HG03280 (cell line): Measurements from ENCODE around the gene CREB3L2.

Experiments used
- ATAC-seq: cut with Tn5 transposase; IDR thresholded peaks from one replicate; pipeline ENCODE4 v1.9.1; 2021; ENCODE audit warnings: mild to moderate bottlenecking, moderate library complexity; ENCODE audit not compliant: unreplicated experiment

The CREB3L2 gene

GRCh38 chr7:137878333-137878961, 123.4 kb downstream of the CREB3L2 start:
- ATAC-seq, result no peak

GRCh38 chr7:137877027-137877675, 124.7 kb downstream of the CREB3L2 start:
- ATAC-seq, result no peak

GRCh38 chr7:137875746-137876145, 126.1 kb downstream of the CREB3L2 start:
- no peak for ATAC-seq

DNA sequence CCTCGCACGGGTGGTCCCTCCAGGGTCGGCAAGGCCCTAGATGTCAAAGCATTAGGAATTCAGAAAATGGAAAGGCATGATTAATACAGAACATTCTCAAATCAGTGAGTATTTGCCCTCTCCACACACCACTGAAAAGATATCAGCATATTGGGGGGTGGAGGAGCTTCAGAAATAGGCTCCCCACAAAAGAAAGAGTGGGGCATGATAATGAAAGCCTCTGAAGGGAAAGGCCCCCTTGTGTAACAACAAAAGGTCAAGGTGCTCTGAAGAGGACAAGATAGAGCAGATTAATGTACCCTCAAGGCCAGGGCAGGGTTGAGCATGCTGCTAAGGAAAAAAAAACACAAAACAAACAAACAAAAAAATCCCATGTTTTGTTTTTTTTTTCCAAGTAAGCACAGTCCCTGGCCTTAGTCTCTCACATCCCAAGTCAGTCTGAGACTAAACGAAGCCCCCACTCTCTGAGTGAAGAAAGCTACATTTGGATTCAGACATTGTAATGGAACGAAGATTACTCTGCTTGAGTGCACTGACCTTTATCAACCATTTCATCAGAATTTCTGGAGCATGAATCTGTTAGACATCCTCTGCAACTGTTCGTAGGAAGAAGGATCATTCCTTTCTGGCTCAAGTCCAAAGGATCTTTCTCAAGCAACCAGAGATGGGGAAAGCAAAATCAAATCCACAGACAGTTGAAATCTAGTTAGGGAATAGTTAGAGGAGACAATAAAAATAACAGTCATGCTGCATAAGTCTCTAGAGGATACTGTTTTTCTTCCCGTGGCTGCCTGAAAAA, 127.7 kb downstream of the CREB3L2 start:
- no peak for ATAC-seq

- no peak for ATAC-seq
These were observed 128.4 kb downstream of the CREB3L2 start for GRCh38 chr7:137873524-137873923.

DNA sequence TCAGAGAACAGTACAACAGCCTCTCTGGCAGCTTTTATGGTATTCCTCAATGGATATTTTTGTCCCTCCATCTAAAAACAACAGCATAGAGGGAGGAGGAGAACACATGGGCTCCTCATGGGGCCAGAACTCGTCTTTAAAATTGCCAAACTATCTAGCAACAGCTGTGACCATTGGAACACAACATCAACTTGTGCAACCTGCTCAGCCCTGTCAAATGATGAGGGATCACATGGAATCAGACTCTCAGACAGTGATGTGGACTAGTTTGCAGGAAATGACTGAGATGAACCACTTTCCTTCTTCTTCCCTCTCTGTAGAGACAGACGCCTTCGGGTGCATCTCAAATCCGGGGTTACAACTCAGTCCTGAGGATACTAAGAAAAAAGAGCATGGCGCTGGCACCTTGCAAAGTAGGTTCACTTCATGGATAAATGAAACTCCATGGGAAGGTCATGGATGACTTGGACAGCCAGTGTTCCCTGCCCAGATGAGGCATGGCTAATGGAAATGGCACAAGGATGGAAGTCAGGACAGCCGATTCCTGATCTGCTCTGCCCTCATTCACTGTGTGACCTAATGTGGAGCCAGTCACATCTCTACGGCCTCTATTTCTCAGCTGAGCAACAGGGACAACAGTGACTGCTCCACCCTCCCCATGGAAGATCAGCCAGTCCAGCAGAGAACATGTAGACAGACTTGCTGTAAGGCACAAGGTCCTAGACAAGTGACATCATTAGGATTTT, 130.5 kb downstream of the CREB3L2 start:
- no peak for ATAC-seq

DNA sequence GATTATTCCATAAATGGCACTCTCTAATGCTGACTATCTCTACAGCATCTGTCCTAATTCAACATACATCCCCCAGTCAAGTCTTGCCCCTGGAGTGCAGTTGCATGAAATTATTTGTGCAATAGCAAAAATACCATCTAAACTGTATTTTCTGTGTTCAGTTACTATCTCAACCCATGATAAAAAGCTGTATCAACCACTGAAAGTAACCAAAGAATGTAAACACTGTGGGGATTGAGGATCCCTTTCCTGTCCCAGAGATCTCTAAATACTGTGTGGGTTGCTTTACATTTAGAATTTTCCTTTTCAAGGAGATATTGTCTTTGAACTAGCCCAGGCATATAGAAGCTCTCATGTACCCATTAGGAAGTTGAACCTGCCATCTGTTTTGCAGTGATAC, 131.2 kb downstream of the CREB3L2 start:
- ATAC-seq, result no peak

- ATAC-seq, result no peak
These were observed 131.8 kb downstream of the CREB3L2 start for GRCh38 chr7:137870078-137870477.

DNA sequence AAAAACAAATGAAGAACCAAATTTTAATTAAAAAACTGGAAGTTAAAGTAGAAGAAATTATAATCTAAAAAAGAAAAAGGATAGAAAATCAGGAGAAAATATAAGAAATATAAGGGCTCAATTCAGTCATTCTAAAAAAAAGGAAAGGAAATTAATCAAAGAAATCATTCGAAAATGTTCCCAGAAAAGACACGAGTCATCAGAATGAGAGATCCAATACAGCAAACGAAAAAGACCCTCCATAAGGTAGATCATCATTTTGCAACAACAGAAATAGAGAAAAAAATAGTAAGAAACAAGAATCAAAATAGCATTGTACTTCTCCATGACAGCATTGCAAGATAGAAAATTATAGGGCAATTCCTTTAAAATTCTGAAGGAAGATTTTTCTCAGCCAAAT, 132.6 kb downstream of the CREB3L2 start:
- ATAC-seq, result no peak

GRCh38 chr7:137867289-137867688, 134.6 kb downstream of the CREB3L2 start:
- ATAC-seq, result no peak

GRCh38 chr7:137865764-137866163, 136.1 kb downstream of the CREB3L2 start:
- ATAC-seq, result no peak

DNA sequence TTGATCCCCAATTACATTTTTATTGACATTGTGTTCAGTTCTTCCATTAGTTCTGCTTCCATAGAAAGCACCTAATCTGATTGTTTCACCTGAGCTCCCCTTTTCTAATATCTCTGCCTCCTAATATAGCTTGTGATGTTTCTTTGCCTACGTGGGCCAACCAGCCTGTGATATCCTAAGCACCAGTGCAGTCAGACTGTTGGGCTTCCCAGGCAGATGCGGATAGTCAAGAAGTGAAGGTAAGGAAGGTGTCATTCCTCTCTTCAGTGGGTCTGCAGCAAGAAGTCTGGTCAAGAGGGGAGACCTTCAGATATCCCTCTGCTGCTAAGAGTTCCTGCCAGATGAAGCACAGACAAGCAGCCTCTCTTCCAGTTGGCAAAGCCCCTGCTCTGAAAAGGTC, 138.9 kb downstream of the CREB3L2 start:
- ATAC-seq, result no peak

GRCh38 chr7:137862358-137862757, 139.5 kb downstream of the CREB3L2 start:
- no peak for ATAC-seq

- ATAC-seq, result no peak
These were observed 141.3 kb downstream of the CREB3L2 start for GRCh38 chr7:137860542-137860941.

GRCh38 chr7:137853053-137853452, 148.8 kb downstream of the CREB3L2 start:
- no peak for ATAC-seq

- ATAC-seq, result no peak
These were observed 149.8 kb downstream of the CREB3L2 start for GRCh38 chr7:137852108-137852507.

DNA sequence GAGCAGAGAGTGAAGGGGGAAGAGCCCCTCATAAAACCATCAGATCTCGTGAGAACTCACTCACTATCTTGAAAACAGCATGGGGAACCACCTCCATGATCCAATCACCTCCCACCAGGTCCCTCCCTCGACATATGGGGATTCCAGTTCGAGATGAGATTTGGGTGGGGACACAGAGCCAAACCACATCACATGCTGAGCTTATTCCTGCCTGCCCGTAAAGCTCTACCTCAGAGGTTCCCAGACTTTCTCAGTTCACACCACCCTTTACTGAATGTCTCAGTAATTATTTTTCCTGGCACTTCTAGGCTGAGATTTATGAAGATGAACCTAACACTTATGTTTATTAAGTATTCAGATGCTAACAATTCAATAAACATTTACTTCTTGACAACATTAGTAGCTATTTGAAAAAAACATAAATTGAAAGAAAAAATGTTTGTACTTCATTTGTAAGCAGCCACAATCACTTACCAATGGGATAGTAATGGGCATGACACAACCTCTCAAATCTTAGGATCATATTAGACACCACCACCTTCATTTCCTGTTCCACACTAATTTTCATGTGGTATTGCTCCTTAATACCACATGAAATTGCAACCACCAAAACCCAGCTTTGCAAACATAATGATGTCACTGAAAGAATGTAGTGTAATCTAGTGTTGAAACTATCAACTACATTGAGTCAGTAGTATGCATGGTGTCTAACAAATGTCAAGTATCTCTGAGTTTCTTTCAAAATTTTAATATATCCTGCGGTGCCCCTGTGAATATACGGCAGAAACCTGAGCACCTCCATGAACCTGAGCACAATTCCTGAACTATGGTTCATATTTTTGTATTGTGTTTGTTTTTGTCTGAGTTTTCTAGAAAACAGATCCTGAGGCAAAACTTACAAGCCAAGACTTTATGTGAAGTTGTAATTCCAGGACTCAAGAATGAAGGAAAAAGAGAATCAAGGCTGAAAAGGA, 150.6 kb downstream of the CREB3L2 start:
- ATAC-seq, result no peak

GRCh38 chr7:137850571-137850970, 151.3 kb downstream of the CREB3L2 start:
- no peak for ATAC-seq

DNA sequence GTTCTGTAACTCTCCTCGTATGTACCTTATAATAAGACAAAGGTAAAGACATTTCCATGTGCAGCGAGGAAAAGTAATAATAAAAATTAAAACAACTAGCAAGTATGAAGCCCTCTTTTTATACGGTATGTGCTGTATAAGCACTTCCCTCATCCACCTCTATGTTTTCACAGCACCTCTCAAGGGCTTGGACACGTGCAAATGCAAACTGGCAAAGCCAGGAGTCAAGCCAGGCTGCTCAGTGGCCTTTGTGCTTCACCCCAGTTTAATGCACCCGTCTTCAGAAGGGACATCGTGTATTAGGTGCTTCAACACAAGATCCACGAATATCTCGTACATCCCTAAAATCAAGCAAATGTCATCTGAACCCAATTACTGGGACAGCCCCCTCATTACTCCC, 153.8 kb downstream of the CREB3L2 start:
- ATAC-seq, result no peak

DNA sequence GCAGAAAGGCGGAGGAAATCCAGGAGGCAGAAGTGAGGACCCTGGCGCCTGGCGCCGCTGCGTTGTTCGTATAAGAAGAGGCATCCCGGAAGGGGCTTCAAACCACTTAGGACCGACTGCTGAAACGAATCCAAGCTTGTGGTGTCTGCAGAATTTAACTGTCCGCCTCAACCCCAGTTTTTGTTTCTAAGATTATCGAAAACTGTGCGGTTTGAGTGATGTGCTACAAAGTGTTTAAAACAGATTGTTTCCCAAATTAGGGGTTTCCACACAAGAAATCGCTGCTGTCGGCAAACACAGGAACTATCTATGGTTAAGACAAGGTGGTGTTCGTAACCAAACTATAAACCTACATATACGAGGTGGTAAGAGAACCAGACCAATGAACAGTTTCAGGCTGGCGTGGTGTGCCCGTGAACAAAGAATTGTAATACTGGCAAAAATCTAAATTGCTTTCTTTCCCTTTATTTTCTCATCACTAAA, 154.3 kb downstream of the CREB3L2 start:
- no peak for ATAC-seq
